ENCODE measurements around the gene P2RY8.

P2RY8 gene

GRCh38 chrX:1417921-1418771 is 118.8 kb downstream of the P2RY8 start:
- no peak for DNase-seq (ENCODE audit: low read depth)

- DNase-seq (ENCODE audit: low read depth): no peak
Measured at GRCh38 chrX:1416965-1417760, 119.8 kb downstream of the P2RY8 start.

- DNase-seq (ENCODE audit: low read depth): no peak
Measured at GRCh38 chrX:1416327-1416784, 120.6 kb downstream of the P2RY8 start.
